Measurements from ENCODE around the gene OLFML2A.

Gene OLFML2A

GRCh38 chr9:124760719-124761118 lies 16.2 kb upstream of the OLFML2A start (continued):
- TF ChIP-seq ZNF157 (tag by site-specific recombination; IDR thresholded peaks at IDR 0.05) = no peak
- no peak for TF ChIP-seq ZBTB8A (tag by site-specific recombination; IDR thresholded peaks at IDR 0.05)
- no peak for TF ChIP-seq ZNF791 (tag by site-specific recombination; IDR thresholded peaks at IDR 0.05)
- no peak for TF ChIP-seq ZNF280D (tag by site-specific recombination; IDR thresholded peaks at IDR 0.05)
- no peak for TF ChIP-seq INSM2 (tag by site-specific recombination; IDR thresholded peaks at IDR 0.05)
- TF ChIP-seq GLI2 (tag by site-specific recombination; IDR thresholded peaks at IDR 0.05; ENCODE audit: borderline replicate concordance, low read depth) = no peak

GRCh38 chr9:124761196-124761595 lies 15.7 kb upstream of the OLFML2A start:
- Histone ChIP-seq H3K9me3 (ENCODE audit: control insufficient read depth, insufficient read depth, low read depth, low read length) (no peaks in the 10 kb centered on the region), H3K27ac (ENCODE audit: extremely low read depth, low read depth, low read length) (no peak overlapping the region), H3K4me1 (ENCODE audit: control insufficient read depth, insufficient read depth, low read length) (peaks cover 32% of the 10 kb centered on the region), H3K36me3 (ENCODE audit: control insufficient read depth in 2 of 2, insufficient read depth in 1 of 2, low read length in 2 of 2) (no peaks in the 10 kb centered on the region), H3K4me3 (ENCODE audit: low read depth, low read length) (no peak overlapping the region)
- ChIA-PET CTCF (interaction anchor here (0.6 to 3.7 kb wide), 8 partner anchors 10 to 144 kb away, joined by 3 to 17 read pairs (median 7); partner anchors contain the start of genes NR6A1 and WDR38), POLR2A (no interaction called here)
- TF ChIP-seq ZNF391 (tag by site-specific recombination; IDR thresholded peaks at IDR 0.05; ENCODE audit: borderline replicate concordance, low read depth) = no peak
- TF ChIP-seq, protein P1, sequence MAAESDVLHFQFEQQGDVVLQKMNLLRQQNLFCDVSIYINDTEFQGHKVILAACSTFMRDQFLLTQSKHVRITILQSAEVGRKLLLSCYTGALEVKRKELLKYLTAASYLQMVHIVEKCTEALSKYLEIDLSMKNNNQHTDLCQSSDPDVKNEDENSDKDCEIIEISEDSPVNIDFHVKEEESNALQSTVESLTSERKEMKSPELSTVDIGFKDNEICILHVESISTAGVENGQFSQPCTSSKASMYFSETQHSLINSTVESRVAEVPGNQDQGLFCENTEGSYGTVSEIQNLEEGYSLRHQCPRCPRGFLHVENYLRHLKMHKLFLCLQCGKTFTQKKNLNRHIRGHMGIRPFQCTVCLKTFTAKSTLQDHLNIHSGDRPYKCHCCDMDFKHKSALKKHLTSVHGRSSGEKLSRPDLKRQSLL (tag by site-specific recombination; IDR thresholded peaks at IDR 0.05) = no peak
- TF ChIP-seq ZBTB48 (tag by site-specific recombination; IDR thresholded peaks at IDR 0.05) = no peak
- TF ChIP-seq ZNF830 (tag by site-specific recombination; IDR thresholded peaks at IDR 0.05; ENCODE audit: low read depth) = no peak
- no peak for TF ChIP-seq REST (tag by site-specific recombination; IDR thresholded peaks at IDR 0.05)
- TF ChIP-seq ZNF776 (tag by site-specific recombination; IDR thresholded peaks at IDR 0.05; ENCODE audit: borderline replicate concordance) = no peak
- TF ChIP-seq GLIS2 (tag by site-specific recombination; IDR thresholded peaks at IDR 0.05) = no peak
- no peak for TF ChIP-seq SETDB1 (IDR thresholded peaks at IDR 0.05; ENCODE audit: insufficient read length, low read length)

- Histone ChIP-seq H3K4me3 (ENCODE audit: low read depth, low read length) (no peak overlapping the region), H3K4me1 (ENCODE audit: control insufficient read depth, insufficient read depth, low read length) (peaks cover 31% of the 10 kb centered on the region), H3K9me3 (ENCODE audit: control insufficient read depth, insufficient read depth, low read depth, low read length) (no peaks in the 10 kb centered on the region), H3K27ac (ENCODE audit: extremely low read depth, low read depth, low read length) (no peak overlapping the region), H3K36me3 (ENCODE audit: control insufficient read depth in 2 of 2, insufficient read depth in 1 of 2, low read length in 2 of 2) (no peaks in the 10 kb centered on the region)
- ChIA-PET POLR2A (no interaction called here), CTCF (interaction anchor here (0.5 to 3.7 kb wide), 8 partner anchors 10 to 250 kb away, joined by 3 to 17 read pairs (median 7); partner anchors contain the start of gene NR6A1)
- TF ChIP-seq, protein P2, sequence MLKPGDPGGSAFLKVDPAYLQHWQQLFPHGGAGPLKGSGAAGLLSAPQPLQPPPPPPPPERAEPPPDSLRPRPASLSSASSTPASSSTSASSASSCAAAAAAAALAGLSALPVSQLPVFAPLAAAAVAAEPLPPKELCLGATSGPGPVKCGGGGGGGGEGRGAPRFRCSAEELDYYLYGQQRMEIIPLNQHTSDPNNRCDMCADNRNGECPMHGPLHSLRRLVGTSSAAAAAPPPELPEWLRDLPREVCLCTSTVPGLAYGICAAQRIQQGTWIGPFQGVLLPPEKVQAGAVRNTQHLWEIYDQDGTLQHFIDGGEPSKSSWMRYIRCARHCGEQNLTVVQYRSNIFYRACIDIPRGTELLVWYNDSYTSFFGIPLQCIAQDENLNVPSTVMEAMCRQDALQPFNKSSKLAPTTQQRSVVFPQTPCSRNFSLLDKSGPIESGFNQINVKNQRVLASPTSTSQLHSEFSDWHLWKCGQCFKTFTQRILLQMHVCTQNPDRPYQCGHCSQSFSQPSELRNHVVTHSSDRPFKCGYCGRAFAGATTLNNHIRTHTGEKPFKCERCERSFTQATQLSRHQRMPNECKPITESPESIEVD (tag by site-specific recombination; IDR thresholded peaks at IDR 0.05) = peak; percentile 86
- no peak for TF ChIP-seq ZNF211 (tag by site-specific recombination; IDR thresholded peaks at IDR 0.05; ENCODE audit: low read depth)
- TF ChIP-seq ZNF785 (tag by site-specific recombination; IDR thresholded peaks at IDR 0.05) = no peak
- no peak for TF ChIP-seq ZNF701 (tag by site-specific recombination; IDR thresholded peaks at IDR 0.05)
- no peak for TF ChIP-seq ZNF624 (tag by site-specific recombination; IDR thresholded peaks at IDR 0.05)
- no peak for TF ChIP-seq ZFP41 (tag by site-specific recombination; IDR thresholded peaks at IDR 0.05; ENCODE audit: borderline replicate concordance)
- TF ChIP-seq GLI2 (tag by site-specific recombination; IDR thresholded peaks at IDR 0.05; ENCODE audit: borderline replicate concordance, low read depth) = no peak
- no peak for TF ChIP-seq ZNF350 (tag by site-specific recombination; IDR thresholded peaks at IDR 0.05)
Measured at GRCh38 chr9:124761710-124762109, 15.2 kb upstream of the OLFML2A start.

Measured in HEK293 (cell line).